GM10847 (cell line): ENCODE measurements around the gene ASPDH.

ENCODE experiments used
- POLR2A ChIP-seq: IDR thresholded peaks from 2 replicates; pipeline ENCODE4 v1.6.1; 2011; ENCODE audit not compliant: insufficient read length; ENCODE audit errors: extremely low read depth

The ASPDH gene

DNA sequence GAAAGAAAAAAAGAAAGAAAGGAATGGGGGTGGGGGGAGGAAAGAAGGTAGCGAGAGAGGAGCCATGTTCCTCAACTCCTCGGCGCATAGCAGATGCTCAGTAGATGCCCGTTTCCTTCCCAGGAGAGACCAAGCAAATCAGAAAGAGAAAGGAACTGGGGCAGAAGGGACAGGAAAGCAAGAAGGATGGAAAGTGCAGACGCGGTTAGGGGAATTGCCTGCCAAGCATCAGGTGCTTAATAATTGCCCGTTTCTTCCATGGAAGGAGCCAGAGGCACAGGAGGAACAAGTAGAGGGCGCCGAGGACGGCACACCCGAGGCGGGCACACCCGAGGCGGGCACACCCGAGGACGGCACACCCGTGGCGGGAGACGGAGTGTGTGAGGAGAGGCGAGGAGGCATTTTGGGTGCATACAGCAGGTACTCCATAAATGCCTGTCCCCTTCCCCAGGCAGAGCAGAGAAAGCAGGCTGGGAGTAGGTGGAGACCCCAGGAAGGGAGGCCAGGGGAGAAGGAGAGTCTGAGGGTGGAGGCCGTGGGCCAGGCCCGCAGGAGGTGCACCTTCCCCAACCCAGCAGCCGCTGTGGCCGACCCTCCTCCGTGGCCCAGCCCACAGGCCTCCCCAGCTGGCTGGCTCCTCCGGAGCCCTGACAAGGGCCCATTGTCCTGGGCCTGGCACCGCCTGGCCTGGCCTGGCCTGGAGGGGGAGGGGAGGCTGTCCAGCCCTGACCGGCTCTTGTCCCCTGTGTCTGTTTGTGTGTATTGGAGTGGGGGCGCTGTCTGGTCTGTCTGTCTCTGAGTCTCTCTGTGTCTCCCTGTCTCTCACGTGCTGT is 17.3 kb downstream of the ASPDH start:
- no peak for TF ChIP-seq POLR2A

DNA sequence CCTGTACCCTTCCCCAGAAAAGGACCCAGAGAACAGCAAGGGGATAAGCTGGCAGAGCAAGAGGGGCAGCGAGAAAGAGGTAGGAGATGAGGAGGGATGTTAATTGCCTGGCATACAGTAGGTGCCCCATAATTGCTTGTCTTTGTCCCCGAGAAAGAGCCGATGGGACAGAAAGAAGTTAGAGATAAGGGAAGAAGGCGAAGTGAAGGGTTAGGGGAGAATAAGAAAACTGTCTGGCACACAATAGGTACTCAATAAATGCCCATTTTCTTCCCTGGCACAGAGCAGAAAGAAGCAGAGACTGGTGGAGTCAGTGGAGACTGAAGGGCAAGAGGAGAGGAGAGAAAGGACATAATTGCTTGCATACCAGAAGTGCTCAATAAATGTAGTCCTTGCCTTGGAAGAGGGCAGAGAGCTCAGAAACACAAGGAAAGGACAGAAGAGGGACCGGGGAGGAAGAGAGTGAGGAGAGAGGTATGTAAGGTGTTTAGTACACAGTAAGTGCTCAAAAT is 18.6 kb downstream of the ASPDH start:
- no peak for TF ChIP-seq POLR2A

- TF ChIP-seq POLR2A = no peak
Observed at GRCh38 chr19:50494186-50495019, 19.3 kb downstream of the ASPDH start.

DNA sequence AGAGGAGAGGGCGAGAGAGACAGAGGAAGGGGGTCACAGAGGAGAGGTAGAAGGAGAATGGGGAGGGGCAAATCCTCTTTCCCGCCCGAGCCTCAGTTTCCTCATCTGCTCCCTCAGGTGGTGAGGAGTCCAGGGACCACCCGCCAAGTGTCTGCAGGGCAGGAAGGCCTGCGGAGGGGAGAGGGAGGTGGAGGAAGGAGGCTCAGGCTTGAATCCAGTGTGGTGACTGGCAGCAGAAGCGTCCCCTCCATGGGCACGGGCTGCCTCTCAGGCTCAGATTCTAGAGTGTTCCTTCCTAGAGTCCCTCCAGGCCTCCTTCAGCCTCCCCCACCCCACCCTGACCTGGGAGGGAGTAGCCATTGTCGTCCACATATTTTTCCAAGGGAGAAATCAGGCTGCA is 20.5 kb downstream of the ASPDH start:
- TF ChIP-seq POLR2A = no peak

DNA sequence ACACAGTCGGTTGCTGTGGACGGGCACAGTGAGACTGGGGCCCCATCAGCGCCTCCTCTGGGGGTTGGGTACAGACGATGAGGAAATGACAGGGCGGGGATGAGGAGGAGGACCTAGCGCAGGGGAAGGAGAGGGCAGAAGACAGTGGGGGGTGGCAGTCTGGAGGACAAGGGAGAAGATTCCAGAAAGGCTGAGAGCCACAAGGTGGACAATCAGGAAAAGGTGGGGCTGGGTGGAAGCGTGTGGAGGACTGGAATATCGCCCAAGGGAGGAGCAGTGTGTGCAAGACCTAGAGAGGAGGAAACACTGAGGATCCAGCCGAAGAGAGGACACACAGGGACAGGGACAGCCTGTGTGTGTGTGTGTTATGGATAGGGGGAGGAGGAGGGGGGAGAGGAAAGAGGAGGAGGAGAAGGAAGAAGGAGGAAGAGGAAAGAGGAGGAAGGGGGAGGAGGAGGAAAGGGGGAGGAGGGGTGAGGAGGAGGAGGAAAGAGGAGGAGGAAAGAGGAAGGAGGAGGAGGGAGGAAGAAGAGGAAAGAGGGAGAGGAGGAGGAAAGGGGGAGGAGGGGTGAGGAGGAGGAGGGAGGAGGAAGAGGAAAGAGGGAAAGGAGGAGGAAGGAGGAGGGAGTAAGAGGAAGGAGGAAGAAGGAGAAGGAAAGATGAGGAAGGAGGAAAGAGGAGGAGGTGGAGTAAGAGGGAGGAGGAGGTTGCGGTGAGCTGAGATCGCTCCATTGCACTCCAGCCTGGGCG is 21.2 kb downstream of the ASPDH start:
- no peak for TF ChIP-seq POLR2A

DNA sequence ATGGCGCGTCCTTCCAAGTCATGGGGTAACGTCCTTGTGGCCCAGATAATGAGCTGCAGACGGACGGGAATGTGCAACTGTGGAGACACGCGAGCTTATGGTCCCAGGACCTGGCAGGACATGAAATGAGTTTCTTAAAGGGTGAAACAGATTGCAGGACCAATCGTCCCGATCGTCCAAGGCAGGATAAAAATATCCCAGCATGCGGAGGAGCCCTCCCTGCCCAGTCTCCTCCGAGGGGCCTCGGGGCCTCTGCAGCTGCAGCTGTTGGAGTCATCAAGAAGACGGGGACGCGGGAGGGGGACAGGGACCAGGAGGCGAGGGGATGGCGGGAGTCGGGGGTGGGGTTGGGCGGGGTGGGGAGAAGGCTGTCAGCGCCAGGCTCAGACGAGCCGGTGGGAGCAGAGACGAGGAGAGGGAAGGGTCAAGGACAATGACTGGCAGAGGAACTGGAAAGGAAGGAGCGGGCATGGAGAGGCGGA is 22.7 kb downstream of the ASPDH start:
- TF ChIP-seq POLR2A = no peak

GRCh38 chr19:50490411-50490811 is 23.3 kb downstream of the ASPDH start:
- TF ChIP-seq POLR2A = no peak

DNA sequence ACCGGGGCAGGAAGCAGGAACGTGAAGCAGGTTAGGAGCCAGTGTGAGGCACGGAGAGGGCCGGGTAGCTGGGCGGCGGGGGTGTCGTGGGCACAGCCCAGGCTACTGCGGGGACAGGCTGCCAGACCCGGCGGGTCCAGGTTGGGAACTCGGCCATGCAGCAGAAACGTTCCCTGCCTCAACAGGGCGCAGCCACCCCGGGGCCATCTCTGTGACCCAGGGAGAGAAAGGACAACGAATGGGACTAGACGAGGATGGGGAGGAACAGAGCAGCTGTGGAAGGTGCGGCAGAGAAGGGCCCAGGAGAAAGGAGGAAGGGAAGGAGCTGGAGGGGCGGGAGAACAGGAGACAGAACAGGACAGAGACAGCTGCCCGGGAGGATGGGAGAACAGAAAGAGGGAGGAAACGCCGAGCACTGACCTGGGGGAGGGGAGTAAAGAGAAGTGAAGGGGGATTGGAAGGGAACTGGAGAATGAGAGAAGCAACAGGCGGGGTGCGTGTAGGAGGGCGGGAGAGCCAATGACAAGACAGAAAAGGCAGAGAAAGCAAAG is 24.2 kb downstream of the ASPDH start:
- no peak for TF ChIP-seq POLR2A

GRCh38 chr19:50488389-50489194 is 25.1 kb downstream of the ASPDH start:
- TF ChIP-seq POLR2A = no peak

DNA sequence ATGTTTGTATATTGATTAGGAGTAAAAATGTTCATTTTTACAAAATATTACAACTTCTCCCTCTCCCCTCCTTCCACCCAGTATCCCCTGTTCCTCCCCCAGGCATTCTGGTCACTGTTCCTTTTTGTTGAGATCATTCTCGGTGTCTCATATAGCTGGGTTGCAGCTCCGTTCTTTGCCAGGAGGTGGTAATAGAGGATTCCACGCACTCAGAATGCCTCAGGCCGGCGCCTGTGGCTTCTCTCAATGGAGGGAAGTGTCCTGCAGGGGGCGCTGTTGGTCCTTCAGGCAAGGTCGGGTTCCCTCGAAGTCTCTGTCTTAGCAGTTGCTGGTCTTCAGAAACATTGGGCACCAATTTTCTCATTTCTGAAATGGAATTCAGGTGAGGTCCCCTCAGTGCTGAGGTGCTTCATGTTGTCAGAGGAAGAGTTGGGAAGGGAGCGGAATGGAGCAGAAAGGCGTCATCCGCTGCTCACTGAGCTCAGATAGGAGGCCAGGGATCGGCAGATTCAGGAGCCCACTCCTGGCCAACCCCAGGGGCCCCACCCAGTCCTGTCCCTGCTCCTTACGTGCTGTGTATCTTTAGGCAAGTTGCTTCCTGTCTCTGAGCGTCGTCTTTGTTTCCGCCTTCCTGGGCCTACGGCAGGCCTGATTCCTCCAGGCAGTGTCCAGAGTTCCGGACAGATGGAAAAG is 26.7 kb downstream of the ASPDH start:
- no peak for TF ChIP-seq POLR2A

DNA sequence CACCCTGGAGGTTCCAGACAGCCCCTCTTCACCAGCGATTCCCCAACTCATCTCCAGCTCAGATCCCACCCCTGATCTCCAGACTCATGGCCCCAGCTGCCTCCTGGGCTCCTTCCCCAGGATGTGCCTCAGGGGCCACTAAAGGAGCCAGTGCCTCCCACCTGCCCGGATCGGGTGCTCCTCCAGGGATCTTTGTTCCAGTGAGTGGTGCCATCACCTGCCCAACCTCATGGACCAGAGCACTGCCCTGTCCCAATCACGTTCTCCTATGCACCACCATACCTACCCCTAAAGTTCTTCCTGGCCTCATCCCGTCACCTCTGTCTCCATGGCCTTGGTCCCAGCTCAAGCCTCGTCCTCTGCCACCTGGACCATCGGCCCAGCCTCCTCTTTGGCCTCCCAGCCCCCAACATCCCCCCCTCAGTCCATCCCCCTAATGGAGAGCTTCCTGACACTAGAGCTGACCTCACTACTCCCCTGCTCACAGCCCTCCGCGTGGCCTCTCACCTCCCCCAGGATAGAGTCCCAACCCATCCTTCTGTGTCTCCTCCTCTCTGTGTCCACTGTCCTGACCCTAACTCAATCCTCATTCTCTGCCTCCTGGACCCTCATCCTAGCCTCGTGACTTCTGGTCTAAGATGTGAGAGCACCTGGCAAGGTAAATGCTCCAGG is 28.3 kb downstream of the ASPDH start:
- no peak for TF ChIP-seq POLR2A

- no peak for TF ChIP-seq POLR2A
Observed at GRCh38 chr19:50482916-50483315, 30.8 kb downstream of the ASPDH start.

DNA sequence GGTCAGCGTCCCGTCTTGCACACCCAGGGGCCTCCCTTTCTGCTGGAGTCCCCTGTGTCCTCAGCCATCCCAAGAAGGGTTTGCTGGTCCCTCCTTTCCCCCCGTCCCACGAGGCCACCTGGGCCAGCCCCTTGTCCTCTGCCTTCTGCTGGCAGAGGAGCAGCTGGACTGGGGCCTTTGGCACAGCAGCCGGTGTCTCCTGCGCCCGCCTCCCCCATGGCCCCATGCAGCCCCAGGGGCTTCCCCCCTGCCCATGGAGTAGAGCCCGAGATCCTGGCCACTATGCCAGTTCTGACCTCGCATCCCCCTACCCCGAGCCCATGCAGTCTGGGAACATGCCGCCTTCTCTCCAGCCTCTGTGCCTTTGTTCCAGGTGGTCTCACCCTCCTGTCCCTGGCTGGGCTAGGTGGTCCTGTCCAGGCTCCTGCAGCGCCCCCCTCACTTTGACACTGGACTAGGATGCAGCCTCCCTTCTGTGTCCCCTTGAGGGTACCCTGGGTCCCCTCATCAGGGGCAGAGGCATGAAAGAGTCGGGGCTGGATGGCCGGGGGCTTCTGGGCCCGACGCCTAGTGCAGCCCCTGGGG is 31.4 kb downstream of the ASPDH start:
- TF ChIP-seq POLR2A = no peak
